OCI-LY1 (cell line): ENCODE data around the gene OR7G2.

ENCODE experiments used
- CTCF ChIP-seq: fragments of 200-600 bp; sonication (generic), shearing (Covaris generic); IDR thresholded peaks from 2 replicates; pipeline ENCODE4 v1.5.1; 2017; ENCODE audit warnings: mild to moderate bottlenecking, antibody characterized with exemption, low read length, moderate library complexity, mixed read lengths
- EZH2 ChIP-seq: fragments of 200-600 bp; sonication (generic), shearing (Covaris generic); IDR thresholded peaks from 2 replicates; pipeline ENCODE4 v1.8.0; 2017; ENCODE audit warnings: borderline replicate concordance, mixed run types, mild to moderate bottlenecking, antibody characterized with exemption, low read length, moderate library complexity, mixed read lengths

DNA sequence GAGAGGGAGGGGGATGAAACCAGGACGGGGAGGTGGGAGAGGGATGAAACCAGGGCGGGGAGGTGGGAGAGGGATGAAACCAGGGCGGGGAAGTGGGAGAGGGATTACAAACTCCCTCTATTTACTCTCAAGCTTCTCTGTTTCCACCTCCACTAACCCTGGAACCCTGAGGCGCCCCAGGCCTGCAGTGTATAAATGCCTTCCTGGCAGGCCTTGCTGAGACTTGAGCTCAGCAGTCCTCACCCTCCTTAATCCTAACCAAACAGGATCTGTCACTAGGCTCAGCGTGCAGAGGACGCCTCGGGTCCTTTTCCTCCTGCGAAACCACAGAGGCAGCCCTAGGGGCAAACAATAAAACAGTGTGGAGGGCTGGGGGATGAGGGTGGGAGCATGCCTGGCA is 52.5 kb downstream of the OR7G2 start:
- TF ChIP-seq CTCF (no peak), EZH2 (no peak)
